ENCODE results near the gene ADAM20.

The ADAM20 gene

DNA sequence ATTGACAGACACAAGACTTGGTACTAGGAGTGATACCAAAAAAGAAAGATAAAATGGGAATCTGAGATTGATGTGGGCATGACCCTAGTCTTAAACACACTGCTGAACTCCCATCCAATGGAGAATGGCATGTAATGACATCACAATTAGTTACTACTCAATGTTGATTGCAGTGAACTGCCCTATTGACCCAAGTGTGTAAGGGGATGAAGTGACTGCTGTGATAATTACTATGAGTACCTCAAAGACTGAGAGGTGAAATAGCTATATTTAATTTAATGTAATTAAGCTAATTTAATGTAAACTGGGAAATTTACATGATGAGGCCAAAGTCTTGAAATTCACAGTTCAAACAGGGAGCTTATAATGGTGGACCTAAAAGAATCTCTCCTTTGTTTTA lies at the start of gene ADAM20:
Gene ADAM20, minus strand, starts transcription at position 101 of the 400 bp plus-strand sequence. CDS start 10,247 bp downstream, outside the sequence.
- Histone ChIP-seq H3K27me3 (ENCODE audit: control insufficient read depth, insufficient read depth, low read length) (no peaks in the 10 kb centered on the region), H3K36me3 (ENCODE audit: control insufficient read depth, insufficient read depth, low read length) (no peaks in the 10 kb centered on the region), H3K9ac (ENCODE audit: low read length) (no peak within 1 kb of the TSS), H3K4me3 (ENCODE audit: low read depth, low read length) (no peak within 1 kb of the TSS), H3K27ac (ENCODE audit: low read depth, low read length) (no peak within 1 kb of the TSS), H3K4me1 (ENCODE audit: control insufficient read depth, insufficient read depth, low read length) (no peaks in the 10 kb centered on the region), H3K9me3 (ENCODE audit: control insufficient read depth, insufficient read depth, low read depth, low read length) (peaks cover 12% of the 10 kb centered on the region)

DNA sequence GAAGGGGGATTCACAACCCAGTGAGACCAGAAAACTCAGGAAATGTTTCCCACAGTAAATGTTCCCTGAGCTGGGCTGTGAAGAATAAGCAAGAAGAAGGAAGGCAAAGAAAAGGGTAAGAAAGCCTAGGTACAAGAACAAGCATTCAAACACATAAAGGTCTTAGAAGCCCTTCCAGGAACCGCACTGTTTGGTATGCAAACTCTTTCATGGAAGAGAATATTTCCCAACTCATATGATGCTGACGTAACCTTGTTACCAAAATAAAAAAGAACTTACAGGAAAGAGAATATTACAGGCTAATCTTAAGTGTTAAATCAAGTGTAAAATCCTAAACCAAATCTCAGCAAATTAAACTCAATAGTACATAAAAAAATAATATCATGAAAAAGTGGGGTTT lies 42.1 kb upstream of the ADAM20 start:
- H3K27me3 ChIP-seq (ENCODE audit: control insufficient read depth, insufficient read depth, low read length) = no peaks in the 10 kb centered on the region
- H3K36me3 ChIP-seq (ENCODE audit: control insufficient read depth, insufficient read depth, low read length) = peaks cover 25% of the 10 kb centered on the region
- H3K27ac ChIP-seq (ENCODE audit: low read depth, low read length) = no peak overlapping the region
- H3K9ac ChIP-seq (ENCODE audit: low read length) = no peak overlapping the region
- H3K4me3 ChIP-seq (ENCODE audit: low read depth, low read length) = no peak overlapping the region
- H3K4me1 ChIP-seq (ENCODE audit: control insufficient read depth, insufficient read depth, low read length) = no peaks in the 10 kb centered on the region
- H3K9me3 ChIP-seq (ENCODE audit: control insufficient read depth, insufficient read depth, low read depth, low read length) = peaks cover 4% of the 10 kb centered on the region; the same call in 1 of the 2 replicates

GRCh38 chr14:70573050-70573449 lies 38.2 kb upstream of the ADAM20 start:
- Histone ChIP-seq H3K27ac (ENCODE audit: low read depth, low read length) (no peak overlapping the region), H3K27me3 (ENCODE audit: control insufficient read depth, insufficient read depth, low read length) (no peaks in the 10 kb centered on the region), H3K4me3 (ENCODE audit: low read depth, low read length) (no peak overlapping the region), H3K9ac (ENCODE audit: low read length) (no peak overlapping the region), H3K36me3 (ENCODE audit: control insufficient read depth, insufficient read depth, low read length) (no peaks in the 10 kb centered on the region), H3K4me1 (ENCODE audit: control insufficient read depth, insufficient read depth, low read length) (peaks cover 3% of the 10 kb centered on the region; the same call in 1 of the 2 replicates), H3K9me3 (ENCODE audit: control insufficient read depth, insufficient read depth, low read depth, low read length) (peaks cover 4% of the 10 kb centered on the region; the same call in 1 of the 2 replicates)

DNA sequence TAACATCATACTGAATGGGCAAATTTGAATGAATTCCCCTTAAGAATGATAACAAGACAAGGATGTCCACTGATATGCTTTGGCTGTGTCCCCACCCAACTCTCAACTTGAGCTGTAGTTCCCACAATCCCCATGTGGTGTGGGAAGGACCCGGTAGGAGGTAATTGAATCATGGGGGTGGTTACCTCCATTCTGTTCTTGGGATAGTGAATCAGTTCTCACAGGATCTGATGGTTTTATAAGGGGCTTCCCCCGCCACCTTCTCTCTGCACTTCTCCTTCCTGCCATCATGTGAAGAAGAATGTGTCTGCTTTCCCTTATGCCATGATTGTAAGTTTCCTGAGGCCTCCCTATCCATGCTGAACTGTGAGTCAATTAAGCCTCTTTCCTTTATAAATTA lies 36.3 kb upstream of the ADAM20 start:
- H3K27ac ChIP-seq (ENCODE audit: low read depth, low read length) = no peak overlapping the region
- no peak overlapping the region for H3K9ac ChIP-seq (ENCODE audit: low read length)
- peaks cover 4% of the 10 kb centered on the region; the same call in 1 of the 2 replicates for H3K9me3 ChIP-seq (ENCODE audit: control insufficient read depth, insufficient read depth, low read depth, low read length)
- peaks cover 3% of the 10 kb centered on the region; the same call in 1 of the 2 replicates for H3K4me1 ChIP-seq (ENCODE audit: control insufficient read depth, insufficient read depth, low read length)
- peaks cover 8% of the 10 kb centered on the region for H3K36me3 ChIP-seq (ENCODE audit: control insufficient read depth, insufficient read depth, low read length)
- no peak overlapping the region for H3K4me3 ChIP-seq (ENCODE audit: low read depth, low read length)
- no peaks in the 10 kb centered on the region for H3K27me3 ChIP-seq (ENCODE audit: control insufficient read depth, insufficient read depth, low read length)

GRCh38 chr14:70567791-70568190 lies 33.0 kb upstream of the ADAM20 start:
- Histone ChIP-seq H3K4me3 (ENCODE audit: low read depth, low read length) (no peak overlapping the region), H3K9ac (ENCODE audit: low read length) (no peak overlapping the region), H3K27me3 (ENCODE audit: control insufficient read depth, insufficient read depth, low read length) (no peaks in the 10 kb centered on the region), H3K27ac (ENCODE audit: low read depth, low read length) (no peak overlapping the region), H3K4me1 (ENCODE audit: control insufficient read depth, insufficient read depth, low read length) (peaks cover 3% of the 10 kb centered on the region; the same call in 1 of the 2 replicates), H3K9me3 (ENCODE audit: control insufficient read depth, insufficient read depth, low read depth, low read length) (peaks cover 15% of the 10 kb centered on the region), H3K36me3 (ENCODE audit: control insufficient read depth, insufficient read depth, low read length) (peaks cover 39% of the 10 kb centered on the region)

- no peaks in the 10 kb centered on the region for H3K27me3 ChIP-seq (ENCODE audit: control insufficient read depth, insufficient read depth, low read length)
- no peaks in the 10 kb centered on the region for H3K4me1 ChIP-seq (ENCODE audit: control insufficient read depth, insufficient read depth, low read length)
- H3K9me3 ChIP-seq (ENCODE audit: control insufficient read depth, insufficient read depth, low read depth, low read length) = peaks cover 37% of the 10 kb centered on the region
- no peak overlapping the region for H3K4me3 ChIP-seq (ENCODE audit: low read depth, low read length)
- peaks cover 53% of the 10 kb centered on the region for H3K36me3 ChIP-seq (ENCODE audit: control insufficient read depth, insufficient read depth, low read length)
- H3K9ac ChIP-seq (ENCODE audit: low read length) = no peak overlapping the region
- no peak overlapping the region for H3K27ac ChIP-seq (ENCODE audit: low read depth, low read length)
Observed at GRCh38 chr14:70563869-70564268, 29.1 kb upstream of the ADAM20 start.

- no peak overlapping the region for H3K9ac ChIP-seq (ENCODE audit: low read length)
- H3K4me1 ChIP-seq (ENCODE audit: control insufficient read depth, insufficient read depth, low read length) = no peaks in the 10 kb centered on the region
- no peak overlapping the region for H3K4me3 ChIP-seq (ENCODE audit: low read depth, low read length)
- H3K9me3 ChIP-seq (ENCODE audit: control insufficient read depth, insufficient read depth, low read depth, low read length) = peaks cover 37% of the 10 kb centered on the region
- peaks cover 53% of the 10 kb centered on the region for H3K36me3 ChIP-seq (ENCODE audit: control insufficient read depth, insufficient read depth, low read length)
- H3K27me3 ChIP-seq (ENCODE audit: control insufficient read depth, insufficient read depth, low read length) = no peaks in the 10 kb centered on the region
- H3K27ac ChIP-seq (ENCODE audit: low read depth, low read length) = no peak overlapping the region
Observed at GRCh38 chr14:70563417-70563816, 28.6 kb upstream of the ADAM20 start.

GRCh38 chr14:70558356-70558755 lies 23.6 kb upstream of the ADAM20 start:
- Histone ChIP-seq H3K27me3 (ENCODE audit: control insufficient read depth, insufficient read depth, low read length) (no peaks in the 10 kb centered on the region), H3K9ac (ENCODE audit: low read length) (no peak overlapping the region), H3K4me1 (ENCODE audit: control insufficient read depth, insufficient read depth, low read length) (no peaks in the 10 kb centered on the region), H3K36me3 (ENCODE audit: control insufficient read depth, insufficient read depth, low read length) (peaks cover 20% of the 10 kb centered on the region), H3K9me3 (ENCODE audit: control insufficient read depth, insufficient read depth, low read depth, low read length) (peaks cover 28% of the 10 kb centered on the region), H3K27ac (ENCODE audit: low read depth, low read length) (no peak overlapping the region), H3K4me3 (ENCODE audit: low read depth, low read length) (no peak overlapping the region)

GRCh38 chr14:70555890-70556289 lies 21.1 kb upstream of the ADAM20 start:
- Histone ChIP-seq H3K27me3 (ENCODE audit: control insufficient read depth, insufficient read depth, low read length) (no peaks in the 10 kb centered on the region), H3K4me1 (ENCODE audit: control insufficient read depth, insufficient read depth, low read length) (no peaks in the 10 kb centered on the region), H3K9me3 (ENCODE audit: control insufficient read depth, insufficient read depth, low read depth, low read length) (peaks cover 4% of the 10 kb centered on the region; the same call in 1 of the 2 replicates), H3K27ac (ENCODE audit: low read depth, low read length) (no peak overlapping the region), H3K9ac (ENCODE audit: low read length) (no peak overlapping the region), H3K4me3 (ENCODE audit: low read depth, low read length) (no peak overlapping the region; the same call in 1 of the 2 replicates), H3K36me3 (ENCODE audit: control insufficient read depth, insufficient read depth, low read length) (no peaks in the 10 kb centered on the region)

GRCh38 chr14:70538087-70538486 lies 3.3 kb upstream of the ADAM20 start:
- Histone ChIP-seq H3K4me3 (ENCODE audit: low read depth, low read length) (no peak overlapping the region), H3K9me3 (ENCODE audit: control insufficient read depth, insufficient read depth, low read depth, low read length) (peaks cover 12% of the 10 kb centered on the region), H3K27me3 (ENCODE audit: control insufficient read depth, insufficient read depth, low read length) (no peaks in the 10 kb centered on the region), H3K36me3 (ENCODE audit: control insufficient read depth, insufficient read depth, low read length) (no peaks in the 10 kb centered on the region), H3K9ac (ENCODE audit: low read length) (no peak overlapping the region), H3K27ac (ENCODE audit: low read depth, low read length) (no peak overlapping the region), H3K4me1 (ENCODE audit: control insufficient read depth, insufficient read depth, low read length) (no peaks in the 10 kb centered on the region)

DNA sequence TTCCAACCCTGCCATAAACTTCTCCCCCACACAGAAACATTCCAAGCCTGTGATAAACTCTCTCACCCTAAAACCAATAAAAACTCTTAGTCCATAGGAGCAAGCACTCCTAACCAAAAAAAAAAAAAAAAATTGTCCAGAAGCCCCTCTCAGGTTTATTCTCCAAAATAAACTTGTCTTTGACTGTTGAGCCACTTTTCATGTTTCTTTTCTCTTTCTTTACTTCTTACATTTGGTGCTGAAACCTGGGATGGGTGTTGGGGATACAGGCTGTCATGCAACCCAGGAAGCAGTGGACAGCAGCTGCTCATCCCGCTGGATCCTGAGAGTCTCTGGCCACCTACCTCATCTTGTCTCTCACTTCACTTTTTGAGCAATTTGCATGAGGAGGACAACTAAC lies 2.0 kb upstream of the ADAM20 start:
- Histone ChIP-seq H3K27me3 (ENCODE audit: control insufficient read depth, insufficient read depth, low read length) (no peaks in the 10 kb centered on the region), H3K4me1 (ENCODE audit: control insufficient read depth, insufficient read depth, low read length) (no peaks in the 10 kb centered on the region), H3K36me3 (ENCODE audit: control insufficient read depth, insufficient read depth, low read length) (no peaks in the 10 kb centered on the region), H3K27ac (ENCODE audit: low read depth, low read length) (no peak overlapping the region), H3K4me3 (ENCODE audit: low read depth, low read length) (no peak overlapping the region), H3K9ac (ENCODE audit: low read length) (no peak overlapping the region), H3K9me3 (ENCODE audit: control insufficient read depth, insufficient read depth, low read depth, low read length) (peaks cover 12% of the 10 kb centered on the region)

- no peak overlapping the region for H3K9ac ChIP-seq (ENCODE audit: low read length)
- no peaks in the 10 kb centered on the region for H3K36me3 ChIP-seq (ENCODE audit: control insufficient read depth, insufficient read depth, low read length)
- H3K9me3 ChIP-seq (ENCODE audit: control insufficient read depth, insufficient read depth, low read depth, low read length) = no peaks in the 10 kb centered on the region
- no peaks in the 10 kb centered on the region for H3K27me3 ChIP-seq (ENCODE audit: control insufficient read depth, insufficient read depth, low read length)
- H3K4me1 ChIP-seq (ENCODE audit: control insufficient read depth, insufficient read depth, low read length) = no peaks in the 10 kb centered on the region
- no peak overlapping the region for H3K4me3 ChIP-seq (ENCODE audit: low read depth, low read length)
- H3K27ac ChIP-seq (ENCODE audit: low read depth, low read length) = no peak overlapping the region
Observed at GRCh38 chr14:70530417-70530816, 4.4 kb downstream of the ADAM20 start.

Measured in HUES6 (cell line).